DMS79 treated with DMSO at 0.1 percent for 48 hours (cell line): ENCODE data around the gene FKBP5.
"Not testable (repeated sequence)": the region's sequence is repeated elsewhere in the genome, so short reads cannot be mapped to it uniquely, and the experiment has no call there.

Experiments
- DNase-seq: peaks from one replicate; lab custom pipeline; 2025; lab: John Stamatoyannopoulos, UW

Gene FKBP5

GRCh38 chr6:35539223-35539622, 149.5 kb downstream of the FKBP5 start:
- DNase-seq, result no peak

GRCh38 chr6:35535847-35536246, 152.9 kb downstream of the FKBP5 start:
- not testable (repeated sequence) for DNase-seq

GRCh38 chr6:35534407-35535170, 154.1 kb downstream of the FKBP5 start:
- no peak for DNase-seq

GRCh38 chr6:35533981-35534380, 154.7 kb downstream of the FKBP5 start:
- no peak for DNase-seq

- no peak for DNase-seq
Observed at GRCh38 chr6:35532126-35532525, 156.6 kb downstream of the FKBP5 start.

GRCh38 chr6:35524380-35525020, 164.2 kb downstream of the FKBP5 start:
- no peak for DNase-seq
